ENCODE data around the gene PPP2R3B.

The PPP2R3B gene

DNA sequence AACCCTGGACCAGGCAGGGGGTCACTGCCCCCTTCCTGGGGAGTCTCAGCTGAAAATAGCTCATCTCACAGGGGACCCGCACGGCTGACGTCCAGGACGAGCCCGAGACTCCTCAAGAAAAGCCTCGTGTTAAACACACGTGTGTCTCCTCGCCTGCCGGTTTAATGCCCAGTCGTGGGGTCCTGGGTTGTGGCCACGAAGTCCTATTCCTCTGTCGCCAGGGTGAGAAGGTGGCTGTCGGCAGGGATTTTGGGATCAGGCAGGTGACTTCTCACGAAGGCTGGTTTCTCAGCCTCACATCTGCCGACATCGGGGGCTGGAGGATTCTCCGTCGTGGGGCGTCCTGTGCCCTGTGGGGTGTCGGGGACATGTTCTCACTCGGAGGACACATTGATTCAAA, 44.3 kb upstream of the PPP2R3B start:
- TF ChIP-seq, protein P1, sequence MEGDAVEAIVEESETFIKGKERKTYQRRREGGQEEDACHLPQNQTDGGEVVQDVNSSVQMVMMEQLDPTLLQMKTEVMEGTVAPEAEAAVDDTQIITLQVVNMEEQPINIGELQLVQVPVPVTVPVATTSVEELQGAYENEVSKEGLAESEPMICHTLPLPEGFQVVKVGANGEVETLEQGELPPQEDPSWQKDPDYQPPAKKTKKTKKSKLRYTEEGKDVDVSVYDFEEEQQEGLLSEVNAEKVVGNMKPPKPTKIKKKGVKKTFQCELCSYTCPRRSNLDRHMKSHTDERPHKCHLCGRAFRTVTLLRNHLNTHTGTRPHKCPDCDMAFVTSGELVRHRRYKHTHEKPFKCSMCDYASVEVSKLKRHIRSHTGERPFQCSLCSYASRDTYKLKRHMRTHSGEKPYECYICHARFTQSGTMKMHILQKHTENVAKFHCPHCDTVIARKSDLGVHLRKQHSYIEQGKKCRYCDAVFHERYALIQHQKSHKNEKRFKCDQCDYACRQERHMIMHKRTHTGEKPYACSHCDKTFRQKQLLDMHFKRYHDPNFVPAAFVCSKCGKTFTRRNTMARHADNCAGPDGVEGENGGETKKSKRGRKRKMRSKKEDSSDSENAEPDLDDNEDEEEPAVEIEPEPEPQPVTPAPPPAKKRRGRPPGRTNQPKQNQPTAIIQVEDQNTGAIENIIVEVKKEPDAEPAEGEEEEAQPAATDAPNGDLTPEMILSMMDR (IDR thresholded peaks at IDR 0.05; ENCODE audit: control extremely low read depth, extremely low read depth, low read depth, missing control alignments), result no peak
- ChIA-PET CTCF (no interaction called here), POLR2A (no interaction called here)
- no peak for DNase-seq (ENCODE audit: extremely low spot score)

DNA sequence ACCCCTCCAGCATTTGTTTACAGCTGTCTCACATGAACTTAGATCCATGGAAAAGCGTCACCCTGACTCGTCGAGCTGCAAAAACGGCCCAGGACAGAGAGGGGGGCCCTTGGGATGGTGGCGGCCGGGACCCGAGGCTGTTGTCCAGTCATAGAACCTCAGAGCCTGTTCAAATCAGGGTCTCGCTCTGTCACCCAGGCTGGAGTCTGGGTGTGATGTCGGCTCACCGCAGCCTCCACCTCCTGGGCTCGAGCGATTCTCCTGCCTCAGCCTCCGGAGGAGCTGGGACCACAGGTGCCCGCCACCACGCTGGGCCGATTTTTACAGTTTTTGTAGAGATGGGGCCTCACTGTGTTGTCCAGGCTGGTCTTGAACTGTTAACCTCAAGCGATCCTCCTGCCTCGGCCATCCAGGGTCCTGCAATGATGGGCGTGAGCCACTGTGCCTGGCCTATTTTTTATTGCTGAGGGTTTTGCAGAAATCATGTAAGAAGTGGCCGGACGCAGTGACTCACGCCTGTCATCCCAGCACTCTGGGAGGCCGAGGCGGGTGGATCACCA, 42.6 kb upstream of the PPP2R3B start:
- no peak for DNase-seq (ENCODE audit: extremely low spot score)
- ChIA-PET CTCF (no interaction called here), POLR2A (no interaction called here)
- TF ChIP-seq, protein P1 (IDR thresholded peaks at IDR 0.05; ENCODE audit: control extremely low read depth, extremely low read depth, low read depth, missing control alignments), result no peak

DNA sequence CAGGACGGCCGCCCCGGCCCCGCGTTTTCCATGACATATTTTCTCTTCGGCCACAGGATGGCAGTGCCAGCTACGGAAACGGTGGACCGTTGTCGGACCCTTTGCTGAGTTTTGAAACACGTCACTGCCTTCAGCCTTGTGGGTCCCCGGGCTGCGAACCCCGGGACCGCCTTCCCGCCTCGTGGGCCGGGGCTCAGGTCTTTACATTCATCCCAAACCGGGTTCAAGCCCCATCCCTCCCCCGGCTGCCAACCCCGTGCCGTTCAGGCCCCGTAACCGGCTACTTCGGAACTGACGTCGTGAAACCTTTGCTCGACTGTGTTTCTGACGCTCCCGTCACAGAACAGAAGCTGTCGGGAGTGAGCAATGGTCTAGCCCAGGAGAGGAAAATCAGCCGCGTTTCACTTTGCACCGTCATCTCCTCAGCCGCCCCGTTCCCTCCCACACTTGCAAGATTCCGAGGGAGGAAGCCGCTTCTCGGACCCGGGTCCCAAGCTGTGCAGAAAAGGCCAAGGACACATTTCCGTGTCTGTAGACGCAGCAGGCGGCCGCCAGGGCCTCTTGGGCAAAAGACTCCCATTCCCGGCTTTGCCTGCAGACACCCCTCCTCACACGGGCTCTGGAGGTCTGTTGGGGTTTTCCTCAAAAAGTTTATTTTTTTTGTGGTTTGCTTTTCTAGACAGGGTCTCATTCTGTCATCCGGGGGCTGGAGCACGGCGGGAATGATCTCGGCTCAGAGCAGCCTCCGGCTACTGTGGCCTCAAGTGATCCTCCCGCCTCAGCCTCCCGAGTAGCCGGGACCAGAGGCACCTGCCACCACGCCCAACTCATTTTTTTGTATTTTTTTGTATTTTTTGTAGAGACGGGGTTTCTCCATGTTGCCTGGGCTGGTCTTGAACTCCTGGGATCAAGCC, 41.4 kb upstream of the PPP2R3B start:
- TF ChIP-seq, protein P1 (IDR thresholded peaks at IDR 0.05; ENCODE audit: control extremely low read depth, extremely low read depth, low read depth, missing control alignments), result peak; percentile 14
- DNase-seq (ENCODE audit: extremely low spot score), result no peak
- CTCF ChIA-PET, result no interaction called here
- POLR2A ChIA-PET, result no interaction called here

- TF ChIP-seq, protein P1 (IDR thresholded peaks at IDR 0.05; ENCODE audit: control extremely low read depth, extremely low read depth, low read depth, missing control alignments), result no peak
- CTCF ChIA-PET, result no interaction called here
- POLR2A ChIA-PET, result no interaction called here
- no peak for DNase-seq (ENCODE audit: extremely low spot score)
Measured at GRCh38 chrX:426881-427280, 40.2 kb upstream of the PPP2R3B start.

- TF ChIP-seq, protein P1 (IDR thresholded peaks at IDR 0.05; ENCODE audit: control extremely low read depth, extremely low read depth, low read depth, missing control alignments), result no peak
- ChIA-PET POLR2A (no interaction called here), CTCF (no interaction called here)
- DNase-seq (ENCODE audit: extremely low spot score), result no peak
Measured at GRCh38 chrX:425056-425455, 38.3 kb upstream of the PPP2R3B start.

GRCh38 chrX:421646-422391, 35.1 kb upstream of the PPP2R3B start:
- TF ChIP-seq, protein P1 (IDR thresholded peaks at IDR 0.05; ENCODE audit: control extremely low read depth, extremely low read depth, low read depth, missing control alignments), result no peak
- ChIA-PET CTCF (no interaction called here), POLR2A (no interaction called here)
- DNase-seq (ENCODE audit: extremely low spot score), result no peak

Data from GM10248 (cell line).